ENCODE measurements around the gene MTUS2. TPM values are rescaled to one million over a fixed set of nuclear protein-coding genes. Genes with fewer than 3 reads are reported as not detected.
A peak's percentile ranks its signal among the peaks of the same experiment; 100 is the strongest.

MTUS2 gene
- total RNA-seq, 4 donors from 2014 or later, result 0.08 to 0.57 TPM; not detected in 2

DNA sequence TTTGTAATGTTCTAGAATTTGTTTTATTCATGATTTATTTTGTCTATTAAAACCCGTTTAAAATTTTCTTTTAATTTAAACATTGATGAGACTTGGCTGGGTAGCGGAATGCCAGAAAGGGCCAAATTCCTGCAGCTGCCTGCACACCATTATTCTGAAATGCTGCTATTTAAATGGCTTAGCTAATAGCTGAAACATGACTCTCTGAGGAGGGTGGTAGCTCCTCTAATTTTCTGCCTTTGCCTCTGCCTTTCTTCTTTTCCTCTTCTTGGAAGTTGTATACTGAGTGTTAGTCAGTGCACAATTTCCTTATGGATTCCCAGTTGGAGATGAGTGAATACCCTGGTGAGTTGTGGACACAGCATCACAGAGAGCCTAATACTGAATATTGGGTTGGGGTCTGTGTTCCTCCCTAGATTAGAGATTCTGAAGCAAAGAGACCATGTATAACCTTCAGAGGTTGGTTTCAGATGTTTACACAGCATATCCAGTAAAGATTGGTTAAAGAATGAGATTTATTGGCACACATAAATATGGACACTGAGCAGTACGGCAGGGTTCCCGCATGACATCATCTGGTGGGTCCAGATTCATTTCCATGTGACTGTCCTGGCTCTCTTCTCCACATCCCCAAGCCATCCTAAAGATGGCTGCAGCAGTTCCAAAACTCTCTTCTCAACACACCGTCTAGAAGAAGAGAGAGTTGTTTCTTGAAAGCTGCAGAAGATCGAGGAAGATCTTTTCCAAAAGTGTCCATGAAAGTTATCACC is 55.9 kb downstream of the MTUS2 start:
- Histone ChIP-seq H3K9me3 (peaks cover 0 to 18% (median 8%) of the 10 kb centered on the region in 3 donors), H3K36me3 (no peaks in the 10 kb centered on the region), H3K27ac (no peak overlapping the region), H3K27me3 (peaks cover 0 to 8% (median 0%) of the 10 kb centered on the region in 4 donors), H3K4me3 (no peak overlapping the region), H3K4me1 (no peaks in the 10 kb centered on the region)
- no peak for DNase-seq
- intact Hi-C loops (cut with DNase I), result no loop called here
- 69 to 84% methylated on average over 6 of the region's 6 CpGs for WGBS, 2 donors
- TF ChIP-seq CTCF (IDR thresholded peaks at IDR 0.05) (no peak), POLR2A (IDR thresholded peaks at IDR 0.05) (no peak)

- Histone ChIP-seq H3K9me3 (peaks cover 0 to 13% (median 8%) of the 10 kb centered on the region in 3 donors), H3K4me3 (no peak overlapping the region), H3K27ac (no peak overlapping the region), H3K27me3 (peaks cover 0 to 8% (median 0%) of the 10 kb centered on the region in 4 donors), H3K4me1 (no peaks in the 10 kb centered on the region), H3K36me3 (no peaks in the 10 kb centered on the region)
- intact Hi-C loops (cut with DNase I), result no loop called here
- TF ChIP-seq CTCF (IDR thresholded peaks at IDR 0.05) (no peak), POLR2A (IDR thresholded peaks at IDR 0.05) (no peak)
- 53 to 59% methylated on average over 4 of the region's 4 CpGs for WGBS, 2 donors
- no peak for DNase-seq
Observed at GRCh38 chr13:28877408-28877807, 57.3 kb downstream of the MTUS2 start.

GRCh38 chr13:28885181-28885580 is 65.0 kb downstream of the MTUS2 start:
- Histone ChIP-seq H3K27ac (peak overlapping the region in 3 of 4 donors; percentile 51 to 74 (median 66)), H3K36me3 (no peaks in the 10 kb centered on the region), H3K27me3 (no peaks in the 10 kb centered on the region), H3K9me3 (no peaks in the 10 kb centered on the region), H3K4me3 (no peak overlapping the region), H3K4me1 (peaks cover 0 to 37% (median 4%) of the 10 kb centered on the region in 3 donors)
- WGBS, 2 donors, result 6 to 12% methylated on average over 4 of the region's 4 CpGs
- intact Hi-C loops (cut with DNase I), result no loop called here
- DNase-seq, result no peak
- no peak for TF ChIP-seq POLR2A (IDR thresholded peaks at IDR 0.05)
- TF ChIP-seq CTCF (IDR thresholded peaks at IDR 0.05), result no peak

- no peak overlapping the region for H3K4me3 ChIP-seq
- no peak overlapping the region for H3K27ac ChIP-seq
- no peaks in the 10 kb centered on the region for H3K36me3 ChIP-seq
- H3K9me3 ChIP-seq, result no peaks in the 10 kb centered on the region
- WGBS, 2 donors, result 40 to 41% methylated on average over 6 of the region's 6 CpGs
- peaks cover 0 to 36% (median 4%) of the 10 kb centered on the region in 3 donors for H3K4me1 ChIP-seq
- intact Hi-C loops (cut with DNase I), result no loop called here
- no peaks in the 10 kb centered on the region for H3K27me3 ChIP-seq
- no peak for TF ChIP-seq POLR2A (IDR thresholded peaks at IDR 0.05)
- no peak for TF ChIP-seq CTCF (IDR thresholded peaks at IDR 0.05)
- no peak for DNase-seq
Observed at GRCh38 chr13:28889086-28889732, 69.1 kb downstream of the MTUS2 start.

DNA sequence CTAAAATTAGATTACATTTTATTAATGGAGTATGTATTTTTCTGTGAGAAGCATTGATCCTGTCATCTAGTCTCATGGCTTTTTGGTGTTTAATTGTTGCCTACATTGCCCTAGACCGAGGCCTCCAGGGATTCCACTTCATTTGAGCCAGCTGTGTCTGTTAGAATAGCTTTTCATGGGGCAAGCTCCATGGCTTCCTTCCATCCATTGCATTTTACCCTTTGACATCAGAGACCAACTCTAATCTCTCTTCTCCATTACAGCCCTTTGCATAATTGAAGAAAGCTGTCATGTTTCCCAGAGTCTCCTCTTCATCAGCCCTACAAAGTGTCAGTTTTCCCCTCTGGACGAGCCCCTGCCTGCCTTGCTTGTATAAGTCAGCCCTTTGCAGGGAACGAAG is 70.6 kb downstream of the MTUS2 start:
- Histone ChIP-seq H3K4me1 (peaks cover 0 to 22% (median 3%) of the 10 kb centered on the region in 3 donors), H3K27me3 (no peaks in the 10 kb centered on the region), H3K9me3 (no peaks in the 10 kb centered on the region), H3K27ac (no peak overlapping the region), H3K36me3 (no peaks in the 10 kb centered on the region), H3K4me3 (no peak overlapping the region)
- intact Hi-C loops (cut with DNase I), result no loop called here
- no peak for TF ChIP-seq POLR2A (IDR thresholded peaks at IDR 0.05)
- TF ChIP-seq CTCF (IDR thresholded peaks at IDR 0.05), result no peak
- DNase-seq, result no peak
- WGBS, 2 donors, result 33 to 43% methylated on average over 3 of the region's 3 CpGs
